Activated naive CD4-positive, alpha-beta T cell treated with anti-CD3 and anti-CD28 coated beads, Interleukin-2, amount 50 U/mL, for 24 hours (primary cell): ENCODE results near the gene KRT36.

Source experiments
- H3K27ac Mint-ChIP-seq: one replicate; pipeline ENCODE4 v1.8.0; 2021; ENCODE audit warnings: mild to moderate bottlenecking, mixed read lengths
- H3K27me3 Mint-ChIP-seq: one replicate; pipeline ENCODE4 v1.8.0; 2021; ENCODE audit warnings: mixed read lengths
- H3K36me3 Mint-ChIP-seq: one replicate; pipeline ENCODE4 v1.8.0; 2021; ENCODE audit warnings: mixed read lengths
- H3K4me1 Mint-ChIP-seq: one replicate; pipeline ENCODE4 v1.8.0; 2021; ENCODE audit warnings: mixed read lengths
- H3K4me3 Mint-ChIP-seq: one replicate; pipeline ENCODE4 v1.8.0; 2021; ENCODE audit warnings: mild to moderate bottlenecking, mixed read lengths
- H3K9me3 Mint-ChIP-seq: one replicate; pipeline ENCODE4 v1.8.0; 2021; ENCODE audit warnings: mixed read lengths

Gene KRT36

DNA sequence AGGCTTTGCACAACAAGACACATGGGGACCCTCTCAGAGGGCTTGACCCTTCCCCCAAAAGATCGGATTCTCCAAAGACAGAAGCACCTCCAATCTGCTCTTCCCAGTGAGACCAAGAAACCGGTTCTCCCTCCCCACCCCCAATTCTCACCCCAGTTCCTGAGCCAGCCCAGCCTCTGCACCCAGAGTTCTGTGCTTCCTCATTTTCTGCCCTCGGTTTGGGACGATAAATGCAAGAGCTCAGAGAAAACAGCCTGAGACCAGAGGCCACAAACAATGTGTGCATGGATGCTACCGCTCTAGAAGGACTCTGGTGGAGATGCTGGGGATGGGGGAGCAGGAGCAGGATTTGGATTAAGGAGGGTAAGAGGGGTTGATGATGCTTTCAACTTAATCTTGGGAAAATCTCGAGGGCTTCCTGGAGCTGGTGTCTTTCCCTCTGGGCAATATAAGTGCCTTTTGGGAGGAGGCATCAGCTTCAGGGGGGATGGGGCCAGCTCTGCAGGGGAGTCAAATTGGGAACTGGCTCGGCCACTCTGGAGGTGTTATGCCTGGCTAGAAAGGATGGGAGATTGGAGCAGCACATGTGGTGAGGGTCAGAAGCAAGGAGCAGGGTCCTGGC is 22.9 kb upstream of the KRT36 start:
- H3K27ac Mint-ChIP-seq, result no peak overlapping the region
- H3K27me3 Mint-ChIP-seq, result no peaks in the 10 kb centered on the region
- no peak overlapping the region for H3K4me3 Mint-ChIP-seq
- no peaks in the 10 kb centered on the region for H3K4me1 Mint-ChIP-seq
- no peaks in the 10 kb centered on the region for H3K9me3 Mint-ChIP-seq
- H3K36me3 Mint-ChIP-seq, result no peaks in the 10 kb centered on the region

DNA sequence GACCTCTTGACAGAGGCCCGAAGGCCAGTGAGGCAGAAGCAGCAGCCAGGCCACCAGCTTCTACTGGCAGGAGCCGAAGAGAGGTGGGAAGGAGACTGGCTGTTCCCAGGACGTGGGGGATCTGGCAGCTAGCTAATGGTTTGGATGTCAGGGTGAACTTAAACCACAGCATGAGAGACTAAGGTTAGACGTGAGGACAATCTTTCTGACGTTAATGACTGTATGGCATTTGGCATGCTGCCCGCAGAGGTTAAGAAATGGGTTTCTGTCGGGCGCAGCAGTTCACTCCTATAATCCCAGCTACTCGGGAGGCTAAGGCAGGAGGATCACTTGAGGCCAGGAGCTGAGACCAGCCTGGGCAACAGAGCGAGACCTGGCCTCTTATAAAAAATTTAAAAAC is 22.0 kb upstream of the KRT36 start:
- Mint-ChIP-seq H3K4me3 (no peak overlapping the region), H3K27me3 (no peaks in the 10 kb centered on the region), H3K9me3 (no peaks in the 10 kb centered on the region), H3K27ac (no peak overlapping the region), H3K36me3 (no peaks in the 10 kb centered on the region), H3K4me1 (no peaks in the 10 kb centered on the region)

- no peaks in the 10 kb centered on the region for H3K27me3 Mint-ChIP-seq
- no peaks in the 10 kb centered on the region for H3K9me3 Mint-ChIP-seq
- no peak overlapping the region for H3K27ac Mint-ChIP-seq
- no peak overlapping the region for H3K4me3 Mint-ChIP-seq
- H3K4me1 Mint-ChIP-seq, result no peaks in the 10 kb centered on the region
- no peaks in the 10 kb centered on the region for H3K36me3 Mint-ChIP-seq
These were observed 21.4 kb upstream of the KRT36 start for GRCh38 chr17:41511116-41511515.

DNA sequence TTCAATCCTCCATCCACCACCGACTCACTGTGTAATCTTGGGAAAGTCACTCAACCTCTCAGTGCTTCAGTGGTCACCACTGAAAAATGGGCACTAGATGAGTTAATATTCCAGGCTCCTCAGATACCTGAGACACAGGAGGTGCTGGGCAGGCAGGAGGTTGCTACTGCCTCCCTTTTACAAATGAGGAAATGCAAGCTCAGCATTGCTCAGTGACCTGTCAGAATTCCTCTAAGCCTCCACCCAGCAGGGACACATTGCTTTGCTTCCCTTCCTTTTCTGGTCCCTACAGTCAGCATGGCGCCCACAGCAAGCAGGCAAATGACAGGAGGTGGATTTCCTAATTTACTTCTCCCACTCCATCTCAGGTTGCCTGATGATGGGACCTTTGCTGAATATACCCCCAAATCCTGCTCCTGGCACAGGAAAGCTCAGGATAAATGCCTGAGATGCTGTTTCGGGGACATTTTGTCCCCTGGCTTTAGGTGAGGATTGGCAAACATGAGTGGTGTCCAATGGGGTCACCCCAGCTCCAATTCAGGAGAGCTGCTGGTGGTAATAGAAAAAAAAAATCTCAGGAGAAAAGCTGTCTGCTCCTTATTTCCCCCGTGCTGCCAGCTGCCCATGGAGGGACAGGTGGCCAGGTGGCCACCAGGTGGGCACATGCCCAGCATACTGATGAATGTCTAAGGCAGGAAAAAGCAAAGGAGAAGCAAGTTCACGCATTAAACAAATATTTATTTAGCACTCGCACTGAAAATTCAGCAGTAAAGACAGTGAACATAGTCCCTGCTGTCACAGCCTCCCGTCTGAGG is 20.7 kb upstream of the KRT36 start:
- no peak overlapping the region for H3K4me3 Mint-ChIP-seq
- H3K36me3 Mint-ChIP-seq, result no peaks in the 10 kb centered on the region
- no peak overlapping the region for H3K27ac Mint-ChIP-seq
- no peaks in the 10 kb centered on the region for H3K27me3 Mint-ChIP-seq
- no peaks in the 10 kb centered on the region for H3K9me3 Mint-ChIP-seq
- no peaks in the 10 kb centered on the region for H3K4me1 Mint-ChIP-seq

DNA sequence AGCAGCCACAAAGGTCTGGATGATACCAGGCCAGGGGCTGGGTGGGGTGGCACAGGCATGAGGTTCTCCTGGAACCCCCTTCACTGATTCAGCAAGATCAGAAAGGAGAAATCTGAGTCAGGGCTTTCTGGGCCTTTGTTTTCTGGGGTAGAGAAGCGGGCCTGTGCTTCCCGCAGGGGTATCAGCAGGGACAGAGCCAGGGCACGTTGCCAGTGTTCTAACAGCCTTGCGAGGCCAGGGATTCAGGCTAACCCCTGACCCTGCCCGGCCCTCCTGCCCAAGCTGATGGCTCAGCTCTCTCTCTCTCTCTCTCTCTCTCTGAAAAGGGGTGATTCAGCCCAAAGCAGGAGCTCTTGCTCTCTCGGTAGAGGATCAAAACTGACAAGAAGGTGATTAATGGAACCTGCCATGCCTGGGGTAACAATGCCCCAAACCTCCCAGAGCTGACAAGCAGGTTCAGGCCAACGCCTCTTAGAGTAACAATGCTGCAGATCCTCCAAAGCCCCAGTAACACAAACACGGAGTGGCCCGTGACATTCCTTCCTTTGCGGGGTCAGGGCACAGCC is 17.7 kb upstream of the KRT36 start:
- Mint-ChIP-seq H3K27me3 (no peaks in the 10 kb centered on the region), H3K27ac (no peak overlapping the region), H3K9me3 (no peaks in the 10 kb centered on the region), H3K4me1 (no peaks in the 10 kb centered on the region), H3K4me3 (no peak overlapping the region), H3K36me3 (no peaks in the 10 kb centered on the region)

GRCh38 chr17:41505809-41506767 is 16.4 kb upstream of the KRT36 start:
- no peaks in the 10 kb centered on the region for H3K4me1 Mint-ChIP-seq
- no peaks in the 10 kb centered on the region for H3K9me3 Mint-ChIP-seq
- H3K27ac Mint-ChIP-seq, result no peak overlapping the region
- no peaks in the 10 kb centered on the region for H3K27me3 Mint-ChIP-seq
- H3K36me3 Mint-ChIP-seq, result no peaks in the 10 kb centered on the region
- H3K4me3 Mint-ChIP-seq, result no peak overlapping the region

- H3K27me3 Mint-ChIP-seq, result no peaks in the 10 kb centered on the region
- H3K4me3 Mint-ChIP-seq, result no peak within 1 kb of the TSS
- no peaks in the 10 kb centered on the region for H3K9me3 Mint-ChIP-seq
- H3K4me1 Mint-ChIP-seq, result no peaks in the 10 kb centered on the region
- H3K36me3 Mint-ChIP-seq, result no peaks in the 10 kb centered on the region
- no peak within 1 kb of the TSS for H3K27ac Mint-ChIP-seq
These were observed 15.5 kb upstream of the KRT36 start, which contains the start of gene KRT13 for GRCh38 chr17:41505007-41505808. KRT13 (minus strand) TSS chr17:41505612; CDS start chr17:41505550, 62 bp downstream.

- Mint-ChIP-seq H3K9me3 (no peaks in the 10 kb centered on the region), H3K27me3 (no peaks in the 10 kb centered on the region), H3K4me3 (no peak overlapping the region), H3K36me3 (no peaks in the 10 kb centered on the region), H3K27ac (no peak overlapping the region), H3K4me1 (no peaks in the 10 kb centered on the region)
These were observed 14.7 kb upstream of the KRT36 start for GRCh38 chr17:41504246-41504977.

- H3K9me3 Mint-ChIP-seq, result no peaks in the 10 kb centered on the region
- no peaks in the 10 kb centered on the region for H3K27me3 Mint-ChIP-seq
- no peaks in the 10 kb centered on the region for H3K36me3 Mint-ChIP-seq
- H3K4me1 Mint-ChIP-seq, result peaks cover 3% of the 10 kb centered on the region
- no peak overlapping the region for H3K4me3 Mint-ChIP-seq
- no peak overlapping the region for H3K27ac Mint-ChIP-seq
These were observed 13.5 kb upstream of the KRT36 start for GRCh38 chr17:41503202-41503601.

- no peaks in the 10 kb centered on the region for H3K36me3 Mint-ChIP-seq
- H3K27me3 Mint-ChIP-seq, result no peaks in the 10 kb centered on the region
- H3K4me3 Mint-ChIP-seq, result no peak overlapping the region
- H3K9me3 Mint-ChIP-seq, result no peaks in the 10 kb centered on the region
- no peak overlapping the region for H3K27ac Mint-ChIP-seq
- H3K4me1 Mint-ChIP-seq, result peaks cover 15% of the 10 kb centered on the region
These were observed 10.6 kb upstream of the KRT36 start for GRCh38 chr17:41500131-41500911.

- no peaks in the 10 kb centered on the region for H3K36me3 Mint-ChIP-seq
- H3K27me3 Mint-ChIP-seq, result no peaks in the 10 kb centered on the region
- no peaks in the 10 kb centered on the region for H3K9me3 Mint-ChIP-seq
- H3K4me1 Mint-ChIP-seq, result peaks cover 15% of the 10 kb centered on the region
- no peak overlapping the region for H3K4me3 Mint-ChIP-seq
- no peak overlapping the region for H3K27ac Mint-ChIP-seq
These were observed 10.0 kb upstream of the KRT36 start for GRCh38 chr17:41499714-41500113.

DNA sequence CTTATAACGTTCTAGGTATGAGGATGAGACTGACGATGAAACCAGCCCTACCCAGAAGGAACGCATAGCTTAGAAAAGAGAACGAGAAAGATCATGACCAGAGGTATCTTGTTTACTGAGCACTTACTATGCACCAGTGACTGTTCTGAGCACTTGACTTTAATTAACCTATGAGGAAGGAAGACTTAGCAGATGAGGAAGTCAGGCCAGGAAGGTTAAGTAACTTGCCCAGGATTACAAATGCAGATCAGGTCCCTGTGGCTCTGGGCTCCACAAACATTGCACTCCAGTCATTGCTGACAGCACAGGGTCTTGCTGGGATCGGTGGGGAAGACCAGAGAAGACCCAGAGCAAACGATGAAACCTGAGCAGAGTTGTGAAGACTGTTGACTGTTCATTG is 8.6 kb upstream of the KRT36 start:
- H3K4me3 Mint-ChIP-seq, result no peak overlapping the region
- H3K27ac Mint-ChIP-seq, result no peak overlapping the region
- H3K4me1 Mint-ChIP-seq, result peaks cover 19% of the 10 kb centered on the region
- no peaks in the 10 kb centered on the region for H3K27me3 Mint-ChIP-seq
- H3K36me3 Mint-ChIP-seq, result no peaks in the 10 kb centered on the region
- H3K9me3 Mint-ChIP-seq, result no peaks in the 10 kb centered on the region

GRCh38 chr17:41496803-41497484 is 7.2 kb upstream of the KRT36 start:
- H3K9me3 Mint-ChIP-seq, result no peaks in the 10 kb centered on the region
- no peaks in the 10 kb centered on the region for H3K27me3 Mint-ChIP-seq
- H3K4me3 Mint-ChIP-seq, result no peak overlapping the region
- no peak overlapping the region for H3K27ac Mint-ChIP-seq
- no peaks in the 10 kb centered on the region for H3K36me3 Mint-ChIP-seq
- H3K4me1 Mint-ChIP-seq, result peaks cover 24% of the 10 kb centered on the region
